ENCODE measurements around the gene P4HA3. TPM values are rescaled to one million over a fixed set of nuclear protein-coding genes. Genes with fewer than 3 reads are reported as not detected.

Gene P4HA3
- total RNA-seq, 1 experiment from 2014 or later = 0.91 TPM

DNA sequence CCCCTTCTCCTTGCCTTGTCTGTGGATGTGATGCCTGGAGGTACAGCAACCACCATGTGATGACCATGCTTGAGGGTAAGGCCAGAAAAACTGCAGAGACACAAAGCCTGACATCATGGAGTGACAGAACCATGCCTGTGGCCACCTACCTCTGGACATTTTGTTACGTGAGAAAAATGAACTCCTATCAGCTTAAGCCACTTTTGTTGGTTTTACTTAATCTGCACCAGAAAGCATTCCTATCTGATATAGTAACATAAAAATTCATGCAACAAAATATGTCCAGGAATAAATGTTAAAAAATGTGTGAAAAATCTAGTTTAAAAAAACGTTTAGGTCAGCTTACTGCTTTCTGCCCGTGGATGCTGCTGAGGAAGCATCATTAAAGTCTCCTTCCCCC is 42.6 kb upstream of the P4HA3 start:
- no TSS peak for BruUV-seq (replicated peaks)
- CTCF ChIA-PET = no interaction called here
- intact Hi-C loops (cut with micrococcal nuclease) = no loop called here

DNA sequence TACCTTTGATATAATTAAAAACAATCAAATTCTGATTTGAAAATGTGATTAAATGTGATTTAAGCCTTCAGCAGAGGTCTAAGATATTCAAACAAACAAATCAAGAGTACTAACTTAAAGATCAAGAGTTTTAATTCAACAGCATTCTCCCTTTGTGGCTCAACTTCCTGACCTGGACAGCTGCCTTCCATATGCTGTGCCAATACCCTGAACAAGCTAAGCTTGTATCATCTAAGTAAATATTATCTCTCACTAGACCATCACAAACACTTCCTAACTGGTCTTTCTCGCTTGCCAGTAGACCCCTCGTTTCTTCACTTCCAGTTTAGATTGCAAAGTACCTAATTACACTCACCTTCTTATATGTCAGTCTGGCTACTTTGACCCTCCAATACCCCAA is 35.9 kb upstream of the P4HA3 start:
- no peak overlapping the region for H2AFZ ChIP-seq (ENCODE audit: low read depth, low read length, poor library complexity, severe bottlenecking)
- no peak overlapping the region for H3K4me3 ChIP-seq (replicated peaks in 1 of 2; ENCODE audit: low read depth in 1 of 2, low read length in 2 of 2)
- no peaks in the 10 kb centered on the region for H3K9me2 ChIP-seq (ENCODE audit: insufficient read depth)
- no peaks in the 10 kb centered on the region for H3K79me2 ChIP-seq (ENCODE audit: insufficient read depth, low read length)
- H3K4me2 ChIP-seq (ENCODE audit: low read length) = no peak overlapping the region
- H3K4me1 ChIP-seq (ENCODE audit: control insufficient read depth in 1 of 2, insufficient read depth in 2 of 2, low read length in 2 of 2) = no peaks in the 10 kb centered on the region
- RAD21 ChIA-PET (ENCODE audit: low non-redundant PET in 1 of 2, low total read pairs in 2 of 2, uncharacterized antibody in 2 of 2, unreplicated experiment in 2 of 2) = no interaction called here
- intact Hi-C loops (cut with micrococcal nuclease) = no loop called here
- ATAC-seq = no peak
- H4K20me1 ChIP-seq (ENCODE audit: insufficient read depth) = no peaks in the 10 kb centered on the region
- no peak overlapping the region for H3K27ac ChIP-seq (ENCODE audit: low read depth, low read length)
- POLR2A ChIA-PET = no interaction called here
- no peak for DNase-seq (ENCODE audit: low read depth, low spot score)
- BruUV-seq (replicated peaks) = no TSS peak
- H3K9me3 ChIP-seq (ENCODE audit: control insufficient read depth in 1 of 2, insufficient read depth in 1 of 2, low read depth in 1 of 2, low read length in 2 of 2) = no peaks in the 10 kb centered on the region
- no peaks in the 10 kb centered on the region for H3K36me3 ChIP-seq (ENCODE audit: control insufficient read depth in 1 of 2, insufficient read depth in 2 of 2, low read length in 2 of 2)
- H3K27me3 ChIP-seq (ENCODE audit: insufficient read depth, low read length) = no peaks in the 10 kb centered on the region
- CTCF ChIA-PET = no interaction called here
- H3K9ac ChIP-seq (ENCODE audit: low read length) = no peak overlapping the region
- no peak for TF ChIP-seq SRF (IDR thresholded peaks at IDR 0.05; ENCODE audit: low read depth)
- no peak for TF ChIP-seq CBX3 (IDR thresholded peaks at IDR 0.05; ENCODE audit: low read depth)
- TF ChIP-seq ZFX (IDR thresholded peaks at IDR 0.05) = no peak
- TF ChIP-seq EGR1 (IDR thresholded peaks at IDR 0.05; ENCODE audit: low read depth) = no peak
- TF ChIP-seq, protein P1, sequence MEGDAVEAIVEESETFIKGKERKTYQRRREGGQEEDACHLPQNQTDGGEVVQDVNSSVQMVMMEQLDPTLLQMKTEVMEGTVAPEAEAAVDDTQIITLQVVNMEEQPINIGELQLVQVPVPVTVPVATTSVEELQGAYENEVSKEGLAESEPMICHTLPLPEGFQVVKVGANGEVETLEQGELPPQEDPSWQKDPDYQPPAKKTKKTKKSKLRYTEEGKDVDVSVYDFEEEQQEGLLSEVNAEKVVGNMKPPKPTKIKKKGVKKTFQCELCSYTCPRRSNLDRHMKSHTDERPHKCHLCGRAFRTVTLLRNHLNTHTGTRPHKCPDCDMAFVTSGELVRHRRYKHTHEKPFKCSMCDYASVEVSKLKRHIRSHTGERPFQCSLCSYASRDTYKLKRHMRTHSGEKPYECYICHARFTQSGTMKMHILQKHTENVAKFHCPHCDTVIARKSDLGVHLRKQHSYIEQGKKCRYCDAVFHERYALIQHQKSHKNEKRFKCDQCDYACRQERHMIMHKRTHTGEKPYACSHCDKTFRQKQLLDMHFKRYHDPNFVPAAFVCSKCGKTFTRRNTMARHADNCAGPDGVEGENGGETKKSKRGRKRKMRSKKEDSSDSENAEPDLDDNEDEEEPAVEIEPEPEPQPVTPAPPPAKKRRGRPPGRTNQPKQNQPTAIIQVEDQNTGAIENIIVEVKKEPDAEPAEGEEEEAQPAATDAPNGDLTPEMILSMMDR (IDR thresholded peaks at IDR 0.05 in 2 of 3, conservative IDR thresholded peaks at IDR 0.05 in 1 of 3; ENCODE audit: borderline replicate concordance in 1 of 3, insufficient read depth in 1 of 3, low read depth in 2 of 3, low read length in 2 of 3) = no peak
- TF ChIP-seq POLR2A (IDR thresholded peaks at IDR 0.05; ENCODE audit: borderline replicate concordance, extremely low read depth, insufficient read depth, insufficient read length) = no peak
- no peak for TF ChIP-seq RAD21 (IDR thresholded peaks at IDR 0.05; ENCODE audit: low read depth)
- TF ChIP-seq, protein P2, sequence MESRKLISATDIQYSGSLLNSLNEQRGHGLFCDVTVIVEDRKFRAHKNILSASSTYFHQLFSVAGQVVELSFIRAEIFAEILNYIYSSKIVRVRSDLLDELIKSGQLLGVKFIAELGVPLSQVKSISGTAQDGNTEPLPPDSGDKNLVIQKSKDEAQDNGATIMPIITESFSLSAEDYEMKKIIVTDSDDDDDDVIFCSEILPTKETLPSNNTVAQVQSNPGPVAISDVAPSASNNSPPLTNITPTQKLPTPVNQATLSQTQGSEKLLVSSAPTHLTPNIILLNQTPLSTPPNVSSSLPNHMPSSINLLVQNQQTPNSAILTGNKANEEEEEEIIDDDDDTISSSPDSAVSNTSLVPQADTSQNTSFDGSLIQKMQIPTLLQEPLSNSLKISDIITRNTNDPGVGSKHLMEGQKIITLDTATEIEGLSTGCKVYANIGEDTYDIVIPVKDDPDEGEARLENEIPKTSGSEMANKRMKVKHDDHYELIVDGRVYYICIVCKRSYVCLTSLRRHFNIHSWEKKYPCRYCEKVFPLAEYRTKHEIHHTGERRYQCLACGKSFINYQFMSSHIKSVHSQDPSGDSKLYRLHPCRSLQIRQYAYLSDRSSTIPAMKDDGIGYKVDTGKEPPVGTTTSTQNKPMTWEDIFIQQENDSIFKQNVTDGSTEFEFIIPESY (IDR thresholded peaks at IDR 0.05; ENCODE audit: extremely low read depth, insufficient replicate concordance, low read length) = no peak
- no peak for TF ChIP-seq ELF1 (IDR thresholded peaks at IDR 0.05; ENCODE audit: borderline replicate concordance, low read depth)
- no peak for TF ChIP-seq JUND (IDR thresholded peaks at IDR 0.05)
- no peak for TF ChIP-seq ZNF274 (IDR thresholded peaks at IDR 0.05; ENCODE audit: low read depth, low read length)
- no peak for TF ChIP-seq YY1 (IDR thresholded peaks at IDR 0.05; ENCODE audit: extremely low read depth, insufficient replicate concordance, low read depth, low read length)

More for the DNA sequence above, 42.6 kb upstream of the P4HA3 start:
- no peaks in the 10 kb centered on the region for H3K79me2 ChIP-seq (ENCODE audit: insufficient read depth, low read length)
- H3K9ac ChIP-seq (ENCODE audit: low read length) = no peak overlapping the region
- DNase-seq (ENCODE audit: low read depth, low spot score) = no peak
- ChIA-PET RAD21 (ENCODE audit: low non-redundant PET in 1 of 2, low total read pairs in 2 of 2, uncharacterized antibody in 2 of 2, unreplicated experiment in 2 of 2) (no interaction called here), POLR2A (no interaction called here)
- no peak overlapping the region for H3K27ac ChIP-seq (ENCODE audit: low read depth, low read length)
- H3K4me2 ChIP-seq (ENCODE audit: low read length) = no peak overlapping the region
- H3K9me2 ChIP-seq (ENCODE audit: insufficient read depth) = no peaks in the 10 kb centered on the region
- H3K4me3 ChIP-seq (replicated peaks in 1 of 2; ENCODE audit: low read depth in 1 of 2, low read length in 2 of 2) = no peak overlapping the region
- no peaks in the 10 kb centered on the region for H3K9me3 ChIP-seq (ENCODE audit: control insufficient read depth in 1 of 2, insufficient read depth in 1 of 2, low read depth in 1 of 2, low read length in 2 of 2)
- TF ChIP-seq EZH2phosphoT487 (IDR thresholded peaks at IDR 0.05; ENCODE audit: borderline replicate concordance) = no peak
- TF ChIP-seq CBX3 (IDR thresholded peaks at IDR 0.05; ENCODE audit: low read depth) = no peak
- TF ChIP-seq EZH2 (IDR thresholded peaks at IDR 0.05) = no peak
- TF ChIP-seq RAD21 (IDR thresholded peaks at IDR 0.05; ENCODE audit: low read depth) = no peak
- TF ChIP-seq FOSL1 (IDR thresholded peaks at IDR 0.05; ENCODE audit: low read depth) = no peak
- TF ChIP-seq, protein P1 (IDR thresholded peaks at IDR 0.05 in 2 of 3, conservative IDR thresholded peaks at IDR 0.05 in 1 of 3; ENCODE audit: borderline replicate concordance in 1 of 3, insufficient read depth in 1 of 3, low read depth in 2 of 3, low read length in 2 of 3) = no peak
- H3K36me3 ChIP-seq (ENCODE audit: control insufficient read depth in 1 of 2, insufficient read depth in 2 of 2, low read length in 2 of 2) = no peaks in the 10 kb centered on the region; a peak in 1 of 4 replicates
- no peak overlapping the region for H2AFZ ChIP-seq (ENCODE audit: low read depth, low read length, poor library complexity, severe bottlenecking)
- ATAC-seq = no peak
- H4K20me1 ChIP-seq (ENCODE audit: insufficient read depth) = no peaks in the 10 kb centered on the region
- no peaks in the 10 kb centered on the region for H3K4me1 ChIP-seq (ENCODE audit: control insufficient read depth in 1 of 2, insufficient read depth in 2 of 2, low read length in 2 of 2)
- H3K27me3 ChIP-seq (ENCODE audit: insufficient read depth, low read length) = no peaks in the 10 kb centered on the region
